ENCODE measurements around the gene TUBA3D. TPM values are rescaled to one million over a fixed set of nuclear protein-coding genes. Genes with fewer than 3 reads are reported as not detected.

The TUBA3D gene
- total and polyA plus RNA-seq, 9 of the 15 experiments (the other 6 are each of a cell fraction or from before 2014, with no cell fraction given): not detected

DNA sequence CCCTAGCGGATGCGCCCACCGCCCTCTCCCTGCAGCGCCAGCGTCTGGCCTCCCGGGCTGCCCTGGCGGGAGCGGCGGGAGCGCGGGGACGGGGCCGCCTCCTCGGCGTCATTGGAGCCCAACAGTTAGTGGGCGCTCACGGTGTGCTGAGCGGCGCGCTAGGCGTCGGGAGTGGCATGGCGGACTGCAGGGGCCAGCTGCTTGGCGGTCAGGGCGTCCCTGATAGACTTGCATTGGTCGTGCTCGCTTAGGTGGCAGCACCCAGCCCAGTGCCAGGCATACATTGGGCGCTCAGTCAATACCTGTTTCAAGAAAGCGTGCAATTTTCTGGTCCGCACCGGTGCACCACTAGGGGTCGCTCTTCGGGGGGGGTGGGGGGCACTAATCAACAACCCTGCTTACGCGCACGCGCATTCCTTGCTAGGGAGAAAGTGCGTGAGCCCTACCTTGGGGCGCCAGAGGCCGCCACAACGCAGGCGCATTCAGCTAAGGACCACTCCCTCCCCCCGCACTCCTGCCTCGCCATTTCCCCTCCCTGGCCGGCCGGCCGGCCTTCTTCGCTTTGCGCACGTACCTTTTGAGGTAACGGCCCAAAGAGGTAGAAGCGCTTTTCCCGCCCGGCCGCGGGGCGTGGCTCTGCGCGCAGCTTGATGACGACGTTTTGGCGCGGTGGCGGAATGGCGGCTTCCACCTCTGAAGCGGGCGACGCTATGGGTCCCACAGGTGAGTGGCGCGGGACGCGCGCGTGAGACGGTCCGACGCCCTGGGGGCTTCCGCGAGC is 16.7 kb downstream of the TUBA3D start (continued):
- TF ChIP-seq, protein P1, sequence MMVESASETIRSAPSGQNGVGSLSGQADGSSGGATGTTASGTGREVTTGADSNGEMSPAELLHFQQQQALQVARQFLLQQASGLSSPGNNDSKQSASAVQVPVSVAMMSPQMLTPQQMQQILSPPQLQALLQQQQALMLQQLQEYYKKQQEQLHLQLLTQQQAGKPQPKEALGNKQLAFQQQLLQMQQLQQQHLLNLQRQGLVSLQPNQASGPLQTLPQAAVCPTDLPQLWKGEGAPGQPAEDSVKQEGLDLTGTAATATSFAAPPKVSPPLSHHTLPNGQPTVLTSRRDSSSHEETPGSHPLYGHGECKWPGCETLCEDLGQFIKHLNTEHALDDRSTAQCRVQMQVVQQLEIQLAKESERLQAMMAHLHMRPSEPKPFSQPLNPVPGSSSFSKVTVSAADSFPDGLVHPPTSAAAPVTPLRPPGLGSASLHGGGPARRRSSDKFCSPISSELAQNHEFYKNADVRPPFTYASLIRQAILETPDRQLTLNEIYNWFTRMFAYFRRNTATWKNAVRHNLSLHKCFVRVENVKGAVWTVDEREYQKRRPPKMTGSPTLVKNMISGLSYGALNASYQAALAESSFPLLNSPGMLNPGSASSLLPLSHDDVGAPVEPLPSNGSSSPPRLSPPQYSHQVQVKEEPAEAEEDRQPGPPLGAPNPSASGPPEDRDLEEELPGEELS (CRISPR knock-in tag; IDR thresholded peaks at IDR 0.05; ENCODE audit: borderline replicate concordance): peak; percentile 27; the same call in 1 of the 2 replicates
- TF ChIP-seq YBX1 (IDR thresholded peaks at IDR 0.05): no peak
- no peak for TF ChIP-seq NCOA1 (IDR thresholded peaks at IDR 0.05; ENCODE audit: low read depth)
- TF ChIP-seq ZNF589 (CRISPR knock-in tag; IDR thresholded peaks at IDR 0.05; ENCODE audit: low read depth): no peak
- no peak for TF ChIP-seq ZBTB8A (IDR thresholded peaks at IDR 0.05; ENCODE audit: partially characterized antibody)
- TF ChIP-seq MIER1 (IDR thresholded peaks at IDR 0.05; ENCODE audit: low read depth): no peak
- TF ChIP-seq BRCA1 (IDR thresholded peaks at IDR 0.05): no peak
- TF ChIP-seq BRCA1 (CRISPR knock-in tag; IDR thresholded peaks at IDR 0.05): no peak
- TF ChIP-seq SMAD4 (CRISPR knock-in tag; conservative IDR thresholded peaks at IDR 0.05): peak; percentile 88
- TF ChIP-seq BHLHE40 (IDR thresholded peaks at IDR 0.05; ENCODE audit: low read length): no peak; the same call in 1 of the 2 replicates
- TF ChIP-seq, protein P2, sequence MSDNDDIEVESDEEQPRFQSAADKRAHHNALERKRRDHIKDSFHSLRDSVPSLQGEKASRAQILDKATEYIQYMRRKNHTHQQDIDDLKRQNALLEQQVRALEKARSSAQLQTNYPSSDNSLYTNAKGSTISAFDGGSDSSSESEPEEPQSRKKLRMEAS (CRISPR knock-in tag; IDR thresholded peaks at IDR 0.05): peak; percentile 89
- TF ChIP-seq ZBTB17 (CRISPR knock-in tag; IDR thresholded peaks at IDR 0.05): no peak
- TF ChIP-seq SRF (CRISPR knock-in tag; IDR thresholded peaks at IDR 0.05): peak in 1 of 2 experiments; percentile 78; a peak in 2 of 4 replicates
- TF ChIP-seq CHD1 (IDR thresholded peaks at IDR 0.05; ENCODE audit: low read length): no peak
- TF ChIP-seq ZNF239 (CRISPR knock-in tag; IDR thresholded peaks at IDR 0.05): no peak
- TF ChIP-seq CCAR2 (IDR thresholded peaks at IDR 0.05; ENCODE audit: low read depth, low read length): no peak
- TF ChIP-seq, protein P3, sequence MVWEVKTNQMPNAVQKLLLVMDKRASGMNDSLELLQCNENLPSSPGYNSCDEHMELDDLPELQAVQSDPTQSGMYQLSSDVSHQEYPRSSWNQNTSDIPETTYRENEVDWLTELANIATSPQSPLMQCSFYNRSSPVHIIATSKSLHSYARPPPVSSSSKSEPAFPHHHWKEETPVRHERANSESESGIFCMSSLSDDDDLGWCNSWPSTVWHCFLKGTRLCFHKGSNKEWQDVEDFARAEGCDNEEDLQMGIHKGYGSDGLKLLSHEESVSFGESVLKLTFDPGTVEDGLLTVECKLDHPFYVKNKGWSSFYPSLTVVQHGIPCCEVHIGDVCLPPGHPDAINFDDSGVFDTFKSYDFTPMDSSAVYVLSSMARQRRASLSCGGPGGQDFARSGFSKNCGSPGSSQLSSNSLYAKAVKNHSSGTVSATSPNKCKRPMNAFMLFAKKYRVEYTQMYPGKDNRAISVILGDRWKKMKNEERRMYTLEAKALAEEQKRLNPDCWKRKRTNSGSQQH (CRISPR knock-in tag; IDR thresholded peaks at IDR 0.05): 0 out of 2 replicates have a peak, but pooled peaks have one; percentile 26
- peak; percentile 87 for TF ChIP-seq CTBP1 (IDR thresholded peaks at IDR 0.05; ENCODE audit: borderline replicate concordance)
- no peak for TF ChIP-seq ESRRB (CRISPR knock-in tag; IDR thresholded peaks at IDR 0.05; ENCODE audit: borderline replicate concordance)
- TF ChIP-seq CHD2 (IDR thresholded peaks at IDR 0.05; ENCODE audit: low read depth, low read length): 0 out of 2 replicates have a peak, but pooled peaks have one; percentile 12
- TF ChIP-seq SIN3A (IDR thresholded peaks at IDR 0.05; ENCODE audit: borderline replicate concordance in 2 of 2, control insufficient read depth in 1 of 2, low read depth in 2 of 2, low read length in 2 of 2): peak; percentile 3 to 90; a peak in 2 of 4 replicates
- TF ChIP-seq NCOR1 (IDR thresholded peaks at IDR 0.05): peak; percentile 42; the same call in 1 of the 2 replicates
- TF ChIP-seq ZNF274 (IDR thresholded peaks at IDR 0.05; ENCODE audit: borderline replicate concordance, low read depth, low read length): no peak
- no peak for TF ChIP-seq BRF1 (IDR thresholded peaks at IDR 0.05; ENCODE audit: borderline replicate concordance, extremely low read depth, insufficient read length)
- TF ChIP-seq TGIF2 (CRISPR knock-in tag; IDR thresholded peaks at IDR 0.05): no peak
- peak; percentile 92 to 93 for TF ChIP-seq NRF1 (conservative IDR thresholded peaks at IDR 0.05 in 1 of 2, IDR thresholded peaks at IDR 0.05 in 1 of 2)
- no peak for TF ChIP-seq TCF7 (IDR thresholded peaks at IDR 0.05; ENCODE audit: borderline replicate concordance)

Measured in K562 (cell line).